SH-SY5Y (cell line): ENCODE results near the gene UNC79.

Source experiments
- GATA2 ChIP-seq: IDR thresholded peaks from 2 replicates; pipeline ENCODE4 v1.6.1; 2011; ENCODE audit warnings: mild to moderate bottlenecking, low read depth, low read length
- GATA3 ChIP-seq: IDR thresholded peaks from 2 replicates; pipeline ENCODE4 v1.6.1; 2011; ENCODE audit warnings: low read depth, mild to moderate bottlenecking, low read length, moderate library complexity

GRCh38 chr14:93708311-93708734 is 277.6 kb downstream of the UNC79 start:
- TF ChIP-seq GATA2, result no peak
- TF ChIP-seq GATA3, result no peak
